ENCODE results near the gene TANC2. TPM values are rescaled to one million over a fixed set of nuclear protein-coding genes. Genes with fewer than 3 reads are reported as not detected.

Gene TANC2
- total and polyA plus RNA-seq, 2 donors (not counting 3 experiments of a cell fraction or from before 2014, with no cell fraction given): 7.9 to 30.8 TPM

GRCh38 chr17:62994931-62995330 lies 28.9 kb downstream of the TANC2 start:
- H3K9me1 ChIP-seq (replicated peaks; ENCODE audit: control insufficient read depth, extremely low read depth, insufficient read depth, low read length): no peaks in the 10 kb centered on the region
- CTCF ChIA-PET: interaction anchor here (0.8 to 4.8 kb wide), 33 partner anchors 8 to 617 kb away, joined by 3 to 136 read pairs (median 4); no protein-coding TSS in a partner anchor
- H3K36me3 ChIP-seq (ENCODE audit: control insufficient read depth in 2 of 2, extremely low read depth in 1 of 2, insufficient read depth in 2 of 2, low read length in 2 of 2): no peaks in the 10 kb centered on the region
- H2AFZ ChIP-seq (ENCODE audit: low read depth, low read length): no peak overlapping the region
- no peak overlapping the region for H3K9ac ChIP-seq (replicated peaks; ENCODE audit: extremely low read depth, insufficient read depth, low read length)
- FAIRE-seq (no peak), DNase-seq (ENCODE audit: low read depth, low spot score) (no peak)
- no peaks in the 10 kb centered on the region for H3K79me2 ChIP-seq (ENCODE audit: control insufficient read depth, insufficient read depth, low read length)
- no peaks in the 10 kb centered on the region for H3K27me3 ChIP-seq (ENCODE audit: control insufficient read depth in 2 of 2, insufficient read depth in 2 of 2, low read length in 2 of 2)
- H4K20me1 ChIP-seq (replicated peaks; ENCODE audit: control insufficient read depth, extremely low read depth, insufficient read depth, low read length): no peaks in the 10 kb centered on the region
- POLR2A ChIA-PET: no interaction called here
- no peak overlapping the region for H3K4me3 ChIP-seq (replicated peaks in 1 of 3; ENCODE audit: insufficient read depth in 1 of 3, low read depth in 1 of 3, low read length in 3 of 3)
- H3K9me3 ChIP-seq (replicated peaks; ENCODE audit: control insufficient read depth, insufficient read depth, low read length): no peaks in the 10 kb centered on the region
- intact Hi-C loops (cut with micrococcal nuclease) (loop anchor here (1.0 kb wide), 1 partner anchor 411 kb away; no protein-coding TSS in a partner anchor), dilution Hi-C loops (cut with MboI; ENCODE audit: extremely low pct_ligation_motif_present, low sequenced_read_pairs) (no loop called here)
- TF ChIP-seq, protein P1, sequence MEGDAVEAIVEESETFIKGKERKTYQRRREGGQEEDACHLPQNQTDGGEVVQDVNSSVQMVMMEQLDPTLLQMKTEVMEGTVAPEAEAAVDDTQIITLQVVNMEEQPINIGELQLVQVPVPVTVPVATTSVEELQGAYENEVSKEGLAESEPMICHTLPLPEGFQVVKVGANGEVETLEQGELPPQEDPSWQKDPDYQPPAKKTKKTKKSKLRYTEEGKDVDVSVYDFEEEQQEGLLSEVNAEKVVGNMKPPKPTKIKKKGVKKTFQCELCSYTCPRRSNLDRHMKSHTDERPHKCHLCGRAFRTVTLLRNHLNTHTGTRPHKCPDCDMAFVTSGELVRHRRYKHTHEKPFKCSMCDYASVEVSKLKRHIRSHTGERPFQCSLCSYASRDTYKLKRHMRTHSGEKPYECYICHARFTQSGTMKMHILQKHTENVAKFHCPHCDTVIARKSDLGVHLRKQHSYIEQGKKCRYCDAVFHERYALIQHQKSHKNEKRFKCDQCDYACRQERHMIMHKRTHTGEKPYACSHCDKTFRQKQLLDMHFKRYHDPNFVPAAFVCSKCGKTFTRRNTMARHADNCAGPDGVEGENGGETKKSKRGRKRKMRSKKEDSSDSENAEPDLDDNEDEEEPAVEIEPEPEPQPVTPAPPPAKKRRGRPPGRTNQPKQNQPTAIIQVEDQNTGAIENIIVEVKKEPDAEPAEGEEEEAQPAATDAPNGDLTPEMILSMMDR (IDR thresholded peaks at IDR 0.05; ENCODE audit: extremely low read depth in 1 of 2, insufficient read depth in 1 of 2, low read depth in 1 of 2, low read length in 2 of 2): no peak
- no peak for TF ChIP-seq JUN (IDR thresholded peaks at IDR 0.05; ENCODE audit: borderline replicate concordance, insufficient read depth, insufficient read length, low read depth)
- TF ChIP-seq EZH2 (IDR thresholded peaks at IDR 0.05; ENCODE audit: borderline replicate concordance, low read depth, low read length, severe bottlenecking): no peak
- no peak for TF ChIP-seq POLR2A (IDR thresholded peaks at IDR 0.05; ENCODE audit: low read depth, low read length)
- no peak for TF ChIP-seq GATA2 (IDR thresholded peaks at IDR 0.05; ENCODE audit: insufficient read depth, insufficient read length, low read depth, low read length)
- no peak for TF ChIP-seq MYC (IDR thresholded peaks at IDR 0.05; ENCODE audit: low read depth, low read length)
- TF ChIP-seq FOS (IDR thresholded peaks at IDR 0.05; ENCODE audit: borderline replicate concordance, insufficient read depth, low read length): no peak
- TF ChIP-seq, protein P2, sequence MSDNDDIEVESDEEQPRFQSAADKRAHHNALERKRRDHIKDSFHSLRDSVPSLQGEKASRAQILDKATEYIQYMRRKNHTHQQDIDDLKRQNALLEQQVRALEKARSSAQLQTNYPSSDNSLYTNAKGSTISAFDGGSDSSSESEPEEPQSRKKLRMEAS (IDR thresholded peaks at IDR 0.05; ENCODE audit: insufficient read depth, insufficient read length): no peak
- TF ChIP-seq POLR2AphosphoS5 (IDR thresholded peaks at IDR 0.05; ENCODE audit: insufficient read depth, low read depth, low read length): no peak
- no peak overlapping the region for H3K4me2 ChIP-seq (ENCODE audit: insufficient read depth, low read length)
- peaks cover 2% of the 10 kb centered on the region for H3K4me1 ChIP-seq (ENCODE audit: control insufficient read depth, extremely low read depth, insufficient read depth, low read length)
- H3K27ac ChIP-seq (ENCODE audit: insufficient read depth, low read depth, low read length): no peak overlapping the region
- no TSS peak for BruUV-seq (replicated peaks)
